ENCODE data around the gene ACTN3. TPM values are rescaled to one million over a fixed set of nuclear protein-coding genes. Genes with fewer than 3 reads are reported as not detected.

The ACTN3 gene
- total RNA-seq, 2 donors from 2014 or later: not detected

DNA sequence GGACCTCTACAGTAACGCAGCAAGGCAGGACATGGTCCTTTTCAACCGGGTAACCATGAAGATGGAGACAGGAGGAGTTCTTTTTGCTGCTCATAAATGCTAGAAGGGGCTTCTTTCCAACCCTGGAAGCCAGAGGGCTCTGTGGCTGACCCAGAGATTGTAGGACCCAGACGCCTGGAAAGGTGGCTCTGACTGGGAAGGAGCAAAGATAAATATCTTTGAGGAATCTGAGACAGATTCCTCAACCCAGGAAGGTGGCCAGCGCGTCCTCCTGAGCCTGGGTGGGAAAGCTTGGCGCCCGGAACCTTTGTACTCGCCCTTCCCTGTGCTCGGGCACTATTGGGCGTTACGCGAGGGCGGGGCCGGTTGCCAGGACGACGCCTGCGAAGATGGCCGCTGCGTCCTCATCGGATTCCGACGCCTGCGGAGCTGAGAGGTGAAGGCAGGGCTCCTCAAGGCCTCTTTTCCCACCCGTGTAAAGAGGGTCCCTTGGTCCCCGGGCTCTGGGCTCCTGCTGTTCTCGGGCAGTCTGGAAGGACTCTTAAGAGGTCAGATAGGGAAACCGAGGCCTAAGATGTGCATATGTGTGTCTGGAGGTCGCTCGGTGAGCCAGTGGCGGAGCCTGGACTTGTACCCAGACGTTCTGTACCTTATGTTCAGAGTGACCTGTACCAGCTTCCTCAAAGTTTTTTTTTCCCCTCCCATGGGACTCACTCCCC lies 36.3 kb upstream of the ACTN3 start, which contains the start of gene BBS1:
BBS1 (plus strand) TSS at position 365 of the 719 bp plus-strand sequence; CDS start at position 390, 25 bp downstream.
- H3K27ac ChIP-seq: peak within 1 kb of the TSS; percentile 18 to 73
- peaks cover 3% of the 10 kb centered on the region for H3K4me1 ChIP-seq (replicated peaks)
- no peaks in the 10 kb centered on the region for H3K9me3 ChIP-seq
- DNase-seq (ENCODE audit: low spot score): peak; percentile 70
- intact Hi-C loops (cut with DNase I): no loop called here
- TF ChIP-seq CTCF (IDR thresholded peaks at IDR 0.05) (peak in 1 of 4 experiments; percentile 5), POLR2A (IDR thresholded peaks at IDR 0.05) (peak; percentile 30), POLR2AphosphoS5 (IDR thresholded peaks at IDR 0.05) (peak; percentile 95)
- no peaks in the 10 kb centered on the region for H3K27me3 ChIP-seq (replicated peaks; ENCODE audit: insufficient read depth)
- peak within 1 kb of the TSS; percentile 47 to 56 for H3K4me3 ChIP-seq
- peaks cover 0 to 3% of the 10 kb centered on the region in 2 donors for H3K36me3 ChIP-seq
- WGBS: under 1% methylated on average over 31 of the region's 31 CpGs

DNA sequence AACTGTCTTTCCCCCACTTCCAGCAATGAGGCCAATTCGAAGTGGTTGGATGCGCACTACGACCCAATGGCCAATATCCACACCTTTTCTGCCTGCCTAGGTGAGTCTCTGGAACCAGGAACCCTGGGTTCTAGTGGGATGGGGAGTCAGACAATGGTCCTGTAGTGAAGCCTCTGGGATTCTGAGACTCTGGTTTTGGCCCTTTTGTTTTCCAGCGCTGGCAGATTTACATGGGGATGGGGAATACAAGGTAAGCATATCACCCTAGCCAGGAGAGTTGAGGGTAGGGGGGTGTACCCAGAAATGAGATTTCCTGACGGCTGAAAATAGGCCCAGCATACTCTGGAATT lies 35.7 kb upstream of the ACTN3 start:
- Histone ChIP-seq H3K4me1 (replicated peaks) (peaks cover 3% of the 10 kb centered on the region), H3K9me3 (no peaks in the 10 kb centered on the region), H3K27me3 (replicated peaks; ENCODE audit: insufficient read depth) (no peaks in the 10 kb centered on the region), H3K4me3 (peak overlapping the region; percentile 47 to 56), H3K27ac (peak overlapping the region in 1 of 2 donors; percentile 73), H3K36me3 (peaks cover 0 to 3% of the 10 kb centered on the region in 2 donors)
- DNase-seq (ENCODE audit: low spot score): no peak
- WGBS: 4% methylated on average over 5 of the region's 5 CpGs
- no peak for TF ChIP-seq POLR2AphosphoS5 (IDR thresholded peaks at IDR 0.05)
- TF ChIP-seq POLR2A (IDR thresholded peaks at IDR 0.05): no peak
- TF ChIP-seq CTCF (IDR thresholded peaks at IDR 0.05): no peak
- intact Hi-C loops (cut with DNase I): no loop called here

- Histone ChIP-seq H3K4me1 (replicated peaks) (no peaks in the 10 kb centered on the region), H3K4me3 (no peak overlapping the region), H3K27me3 (replicated peaks; ENCODE audit: insufficient read depth) (no peaks in the 10 kb centered on the region), H3K27ac (no peak overlapping the region), H3K36me3 (peaks cover 0 to 18% of the 10 kb centered on the region in 2 donors), H3K9me3 (no peaks in the 10 kb centered on the region)
- 88% methylated on average over 11 of the region's 11 CpGs for WGBS
- no peak for DNase-seq (ENCODE audit: low spot score)
- intact Hi-C loops (cut with DNase I): no loop called here
- TF ChIP-seq POLR2AphosphoS5 (IDR thresholded peaks at IDR 0.05): no peak
- TF ChIP-seq CTCF (IDR thresholded peaks at IDR 0.05): no peak
- no peak for TF ChIP-seq POLR2A (IDR thresholded peaks at IDR 0.05)
These were observed 23.1 kb upstream of the ACTN3 start for GRCh38 chr11:66523611-66524010.

GRCh38 chr11:66524304-66525040 lies 22.2 kb upstream of the ACTN3 start:
- Histone ChIP-seq H3K4me3 (no peak overlapping the region), H3K27me3 (replicated peaks; ENCODE audit: insufficient read depth) (no peaks in the 10 kb centered on the region), H3K4me1 (replicated peaks) (no peaks in the 10 kb centered on the region), H3K9me3 (no peaks in the 10 kb centered on the region), H3K27ac (no peak overlapping the region), H3K36me3 (peaks cover 0 to 18% of the 10 kb centered on the region in 2 donors)
- intact Hi-C loops (cut with DNase I): no loop called here
- no peak for DNase-seq (ENCODE audit: low spot score)
- TF ChIP-seq POLR2A (IDR thresholded peaks at IDR 0.05) (no peak), CTCF (IDR thresholded peaks at IDR 0.05) (no peak), POLR2AphosphoS5 (IDR thresholded peaks at IDR 0.05) (no peak)
- 74% methylated on average over 10 of the region's 10 CpGs for WGBS
